Thyroid gland (tissue), 4 donors: ENCODE data around the gene CREB5.

Experiments
- POLR2A ChIP-seq, 2 donors: fragments of 450-650 bp; IDR thresholded peaks; one replicate each; pipeline ENCODE4 v1.6.1; 2017; ENCODE audit warnings: antibody characterized with exemption in 2 of 2, mild to moderate bottlenecking in 2 of 2, moderate library complexity in 1 of 2
- TF ChIP-seq, protein P1 (sequence below), 6 experiments: fragments of 200-600 bp in 3 of 6; fragments of 450-650 bp in 3 of 6; sonication (generic) in 3 of 6; IDR thresholded peaks; one replicate each; pipeline ENCODE4 v1.5.1; 2016 to 2019; ENCODE audit warnings: antibody characterized with exemption in 6 of 6, mild to moderate bottlenecking in 2 of 6, inconsistent platforms in 1 of 6, moderate library complexity in 1 of 6

DNA sequence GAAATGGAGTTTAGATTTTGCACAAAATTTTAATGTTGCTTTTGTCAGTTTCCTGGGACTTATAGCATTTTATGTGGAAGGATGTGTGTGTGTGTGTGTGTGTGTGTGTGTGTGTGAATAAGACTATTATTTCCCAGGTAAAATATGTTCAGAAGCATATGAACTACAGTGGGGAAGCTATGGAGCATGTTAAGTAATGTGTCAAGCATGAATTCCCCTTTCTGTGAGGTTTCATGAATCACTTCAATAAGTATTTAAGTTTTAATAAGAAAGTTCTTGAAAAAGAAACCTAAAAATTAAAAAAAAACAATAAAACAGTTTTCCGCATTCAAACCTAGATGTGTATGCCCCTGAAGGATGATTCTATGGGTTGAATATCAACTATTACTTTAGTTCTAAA is 693 bp downstream of the CREB5 start:
- TF ChIP-seq POLR2A (IDR thresholded peaks at IDR 0.05): no peak
- TF ChIP-seq, protein P1, sequence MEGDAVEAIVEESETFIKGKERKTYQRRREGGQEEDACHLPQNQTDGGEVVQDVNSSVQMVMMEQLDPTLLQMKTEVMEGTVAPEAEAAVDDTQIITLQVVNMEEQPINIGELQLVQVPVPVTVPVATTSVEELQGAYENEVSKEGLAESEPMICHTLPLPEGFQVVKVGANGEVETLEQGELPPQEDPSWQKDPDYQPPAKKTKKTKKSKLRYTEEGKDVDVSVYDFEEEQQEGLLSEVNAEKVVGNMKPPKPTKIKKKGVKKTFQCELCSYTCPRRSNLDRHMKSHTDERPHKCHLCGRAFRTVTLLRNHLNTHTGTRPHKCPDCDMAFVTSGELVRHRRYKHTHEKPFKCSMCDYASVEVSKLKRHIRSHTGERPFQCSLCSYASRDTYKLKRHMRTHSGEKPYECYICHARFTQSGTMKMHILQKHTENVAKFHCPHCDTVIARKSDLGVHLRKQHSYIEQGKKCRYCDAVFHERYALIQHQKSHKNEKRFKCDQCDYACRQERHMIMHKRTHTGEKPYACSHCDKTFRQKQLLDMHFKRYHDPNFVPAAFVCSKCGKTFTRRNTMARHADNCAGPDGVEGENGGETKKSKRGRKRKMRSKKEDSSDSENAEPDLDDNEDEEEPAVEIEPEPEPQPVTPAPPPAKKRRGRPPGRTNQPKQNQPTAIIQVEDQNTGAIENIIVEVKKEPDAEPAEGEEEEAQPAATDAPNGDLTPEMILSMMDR (IDR thresholded peaks at IDR 0.05): no peak
